T-helper 22 cell (primary cell): ENCODE measurements around the gene AFF1.

Experiments
- DNase-seq: peaks from one replicate; pipeline ENCODE4 v3.0.0-alpha.2; 2020; ENCODE audit warnings: low read depth

The AFF1 gene

DNA sequence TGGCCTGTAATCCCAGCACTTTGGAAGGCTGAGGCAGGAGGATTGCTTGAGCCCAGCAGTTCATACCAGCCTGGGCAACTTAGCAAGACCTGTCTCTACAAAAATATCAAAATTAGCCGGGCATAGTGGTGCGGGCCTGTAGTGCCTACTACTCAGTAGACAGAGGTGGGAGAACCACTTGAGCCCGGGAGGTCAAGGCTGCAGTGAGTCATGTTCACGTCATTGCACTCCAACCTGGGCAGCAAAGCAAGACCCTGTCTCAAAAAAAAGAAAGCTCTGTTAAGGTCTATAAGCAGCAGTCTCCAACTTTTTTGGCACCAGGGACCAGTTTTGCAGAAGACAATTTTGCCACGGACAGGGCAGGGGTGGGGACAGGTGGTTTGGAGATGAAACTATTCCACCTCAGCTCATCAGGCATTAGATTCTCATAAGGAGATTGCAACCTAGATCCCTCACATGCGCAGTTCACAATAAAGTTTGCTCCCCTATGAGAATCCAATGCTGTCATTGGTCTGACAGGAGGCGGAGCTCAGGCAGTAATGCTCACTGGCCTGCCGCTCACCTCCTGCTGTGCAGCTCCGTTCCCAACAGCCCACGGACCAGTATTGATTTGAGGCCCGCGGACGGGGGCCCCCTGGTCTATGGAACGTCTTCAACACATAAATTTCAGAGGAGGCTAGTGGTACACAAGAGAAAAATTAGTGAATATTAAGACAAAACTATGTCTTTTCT lies 217.7 kb downstream of the AFF1 start:
- no peak for DNase-seq

DNA sequence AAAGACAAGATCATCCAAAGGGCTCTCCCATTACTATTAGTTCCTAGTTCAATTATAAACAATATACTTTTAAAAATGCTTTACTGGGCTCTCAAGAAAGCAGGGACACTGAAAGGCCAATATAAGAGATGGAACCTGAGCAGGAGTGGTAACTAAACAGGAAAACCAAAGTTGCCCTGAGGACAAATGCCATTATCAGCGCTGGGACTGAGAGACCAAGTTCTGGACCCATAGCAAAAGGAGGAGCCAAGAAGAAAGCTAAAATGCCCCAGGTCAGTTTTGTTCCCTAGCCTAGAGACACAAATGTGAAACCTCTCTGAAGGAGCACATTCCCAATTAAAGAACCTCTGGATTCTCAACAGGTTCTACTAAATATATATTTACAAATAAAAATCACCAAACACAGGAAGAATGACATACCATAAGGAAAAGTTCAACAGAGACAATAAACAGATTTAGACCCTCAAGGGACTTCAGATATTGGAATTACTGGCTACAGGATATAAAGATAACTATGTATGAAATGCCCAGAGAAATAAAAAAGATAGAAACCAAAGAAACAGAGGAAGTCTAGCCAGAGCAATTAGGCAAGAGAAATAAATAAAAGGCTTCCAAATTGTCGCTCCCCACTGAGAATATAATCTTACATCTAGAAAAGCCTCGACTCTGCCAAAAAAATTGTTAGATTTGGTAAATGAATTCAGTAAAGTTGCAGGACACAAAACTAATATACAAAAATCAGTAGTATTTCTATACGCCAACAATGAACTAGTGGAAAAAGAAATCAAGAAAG lies 218.5 kb downstream of the AFF1 start:
- DNase-seq, result no peak

DNA sequence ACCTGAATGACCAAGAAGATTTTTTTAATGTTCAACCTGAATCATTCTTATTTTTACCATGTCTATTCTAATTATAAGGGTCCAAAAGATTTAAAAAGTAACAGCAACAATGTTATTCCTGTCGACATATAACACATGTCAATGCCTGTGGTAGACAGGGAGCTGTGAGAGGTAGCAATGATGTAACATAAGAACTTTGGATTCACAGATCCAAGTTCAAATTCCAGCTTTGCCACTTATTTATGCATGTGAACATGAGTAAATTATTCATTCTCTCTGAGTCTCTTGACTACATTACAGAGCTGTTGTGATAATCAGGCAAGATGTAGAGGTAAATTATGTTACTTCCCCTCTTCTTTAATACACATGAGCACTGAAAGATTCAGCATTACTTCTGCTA lies 231.1 kb downstream of the AFF1 start:
- no peak for DNase-seq

DNA sequence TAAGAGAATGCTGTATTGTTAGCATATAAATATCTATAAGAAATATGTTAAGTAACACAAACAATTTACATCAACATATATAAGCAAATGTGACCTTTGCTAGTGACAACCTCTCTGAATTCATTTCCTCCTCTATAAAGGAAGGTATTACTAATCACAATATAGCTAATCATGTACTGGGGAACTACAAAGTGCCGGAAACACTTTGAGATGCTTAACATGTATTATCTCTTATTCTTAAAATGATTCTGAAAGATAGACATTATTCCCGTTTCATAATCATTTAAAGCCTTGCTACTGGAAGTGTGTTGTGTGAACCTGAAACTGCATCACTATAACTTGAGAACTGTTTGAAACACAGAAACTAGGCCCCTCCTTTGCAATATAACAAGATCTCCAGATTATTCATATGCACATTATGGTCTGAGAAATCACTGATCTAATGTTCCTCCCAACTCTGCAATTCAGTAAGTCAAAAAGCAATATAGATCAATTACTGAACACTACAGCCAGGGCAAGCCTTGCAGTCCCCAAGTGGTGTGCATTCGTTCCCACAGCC lies 231.6 kb downstream of the AFF1 start:
- DNase-seq, result no peak

DNA sequence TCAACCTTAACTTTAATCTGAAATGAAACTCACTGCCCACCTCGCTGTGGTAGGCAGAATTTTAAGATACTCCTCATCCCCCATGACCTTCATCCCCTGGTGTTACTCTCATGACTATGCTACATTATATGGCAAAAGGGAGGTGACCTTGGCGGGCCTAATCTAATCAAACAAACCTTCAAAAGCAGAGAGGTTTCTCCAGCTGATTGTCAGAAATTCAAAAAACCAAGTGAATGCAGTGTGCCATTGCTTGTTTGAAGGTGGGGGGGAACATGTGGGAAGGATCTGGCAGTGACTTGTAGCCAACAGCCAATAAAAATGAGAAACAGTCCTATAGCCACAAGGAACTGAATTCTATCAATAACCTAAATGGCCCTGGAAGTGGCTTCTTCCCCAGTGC lies 237.1 kb downstream of the AFF1 start:
- no peak for DNase-seq

DNA sequence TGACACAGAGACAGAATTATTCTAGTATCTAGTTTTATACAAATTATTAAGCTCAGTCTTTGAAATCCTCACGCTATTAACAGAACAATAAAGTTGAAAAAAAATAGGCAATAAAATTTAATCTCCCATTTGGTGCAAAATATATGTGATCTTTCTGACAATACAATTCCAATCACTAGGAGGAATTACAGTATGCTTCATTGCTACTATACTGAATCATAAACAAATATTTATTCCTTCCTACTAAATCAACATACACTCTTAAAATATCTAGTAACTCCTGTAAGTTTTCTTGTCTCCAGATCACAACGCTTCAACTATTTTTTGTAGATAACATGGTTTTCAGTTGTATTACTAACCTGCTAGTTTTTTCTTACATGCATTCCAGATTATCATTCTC lies 239.9 kb downstream of the AFF1 start:
- no peak for DNase-seq

DNA sequence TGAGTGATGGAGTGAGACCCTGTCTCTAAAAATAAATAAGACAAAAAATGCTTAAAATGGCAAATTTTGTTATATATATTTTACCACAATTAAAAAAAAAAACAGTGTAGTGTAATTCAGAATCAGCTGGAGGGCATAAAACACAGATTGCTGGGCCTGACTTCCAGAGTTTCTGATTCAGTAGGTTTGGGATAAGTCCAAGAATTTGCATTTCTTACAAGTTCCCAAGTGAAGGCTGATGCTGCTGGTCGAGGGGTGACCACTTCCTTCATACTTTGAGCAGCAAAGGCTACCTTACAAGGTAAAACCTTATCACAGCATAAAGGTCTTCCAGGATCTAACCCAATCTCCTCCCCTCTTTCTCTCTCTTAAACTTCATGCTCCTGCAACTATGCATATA lies 244.9 kb downstream of the AFF1 start:
- DNase-seq, result no peak

DNA sequence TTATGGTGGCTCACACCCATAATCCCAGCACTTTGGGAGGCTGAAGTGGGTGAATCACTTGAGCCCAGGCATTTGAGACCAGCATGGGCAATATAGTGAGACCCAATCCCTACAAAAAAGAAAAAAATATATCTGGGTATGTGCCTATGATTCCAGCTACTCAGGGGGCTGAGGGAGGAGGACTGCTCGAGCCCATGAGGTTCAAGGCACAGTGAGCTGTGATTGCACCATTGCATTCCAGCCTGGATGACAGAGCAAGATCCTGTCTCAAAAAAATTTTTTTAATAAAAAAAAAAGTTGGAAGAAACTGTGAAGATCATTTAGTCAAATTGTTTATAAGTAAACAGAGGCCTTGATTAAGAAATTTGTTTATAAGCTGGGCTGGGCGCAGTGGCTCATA lies 246.0 kb downstream of the AFF1 start:
- DNase-seq, result no peak

DNA sequence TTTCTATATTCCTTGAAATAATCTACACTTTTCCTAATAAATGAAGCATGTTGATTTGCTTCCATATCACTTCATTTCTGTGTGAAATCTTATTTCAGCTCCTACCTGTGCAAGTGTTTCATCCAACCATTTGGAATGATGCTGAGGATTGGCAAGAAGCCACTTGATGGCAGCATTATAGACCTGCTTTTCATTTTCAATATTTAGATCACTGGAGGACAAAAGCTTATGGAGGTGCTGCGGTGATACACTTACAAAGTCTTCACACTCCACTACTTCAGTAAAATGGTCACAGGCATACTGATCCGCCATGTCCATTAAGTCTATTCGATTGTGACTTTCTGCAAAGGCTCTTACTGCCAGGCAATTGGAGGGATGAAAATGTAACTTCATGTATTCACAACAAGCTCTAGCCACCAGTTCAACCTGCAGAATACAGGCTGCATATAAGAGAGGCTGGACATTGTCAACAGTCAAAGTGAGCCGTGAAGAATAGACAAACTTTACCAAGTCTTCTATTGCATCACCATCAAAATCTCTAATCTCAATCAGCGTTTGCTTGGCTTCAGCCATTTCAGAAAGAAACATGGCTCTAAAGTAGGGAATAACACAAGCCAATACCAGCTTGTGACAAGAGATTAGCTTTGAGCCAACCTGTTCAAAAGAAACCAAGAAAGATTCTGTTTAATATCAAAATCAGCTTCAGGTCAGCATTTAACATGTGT lies 250.5 kb downstream of the AFF1 start:
- DNase-seq, result no peak

DNA sequence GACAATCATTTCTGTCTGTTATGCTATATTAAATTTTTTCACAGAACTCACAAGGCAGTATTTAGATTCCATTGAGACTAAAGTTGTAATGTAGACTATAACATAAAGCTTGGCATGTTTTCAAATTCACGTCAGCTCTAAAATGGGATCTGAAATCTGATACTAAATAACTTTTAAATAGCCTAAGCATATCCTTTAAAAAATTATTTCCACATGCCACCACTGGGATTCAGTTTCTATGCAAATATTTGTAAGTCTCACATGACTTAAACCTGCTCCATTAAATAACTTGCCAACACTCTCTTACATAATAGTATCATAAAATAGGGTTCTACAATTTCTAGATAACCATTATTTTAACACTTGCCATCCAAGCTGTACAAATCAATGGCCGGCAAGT lies 253.2 kb downstream of the AFF1 start:
- DNase-seq, result no peak

DNA sequence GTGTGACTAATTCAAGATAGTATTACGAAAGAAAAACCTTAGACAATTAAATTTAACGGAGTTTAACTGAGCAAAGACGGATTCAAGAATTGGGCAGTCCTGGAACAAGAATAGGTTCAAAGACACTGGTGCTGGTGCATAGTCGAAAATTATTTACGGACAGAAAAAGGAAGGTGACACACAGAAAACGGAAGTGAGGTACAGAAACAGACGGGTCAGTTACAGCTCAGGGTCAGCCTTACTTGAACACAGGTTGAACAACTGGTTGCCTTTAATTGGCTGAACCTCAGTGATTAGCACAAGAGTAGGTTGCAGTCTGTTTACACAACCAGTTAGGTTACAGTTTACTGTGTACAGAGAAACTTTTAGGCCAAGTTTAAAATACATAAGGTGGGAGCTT lies 254.1 kb downstream of the AFF1 start:
- DNase-seq, result no peak
